ENCODE data around the gene CYBC1.

- TF ChIP-seq POLR2AphosphoS5 (IDR thresholded peaks at IDR 0.05) (peak; percentile 53 to 82 (median 61)), POLR2A (IDR thresholded peaks at IDR 0.05) (no peak)
- TF ChIP-seq, protein P1, sequence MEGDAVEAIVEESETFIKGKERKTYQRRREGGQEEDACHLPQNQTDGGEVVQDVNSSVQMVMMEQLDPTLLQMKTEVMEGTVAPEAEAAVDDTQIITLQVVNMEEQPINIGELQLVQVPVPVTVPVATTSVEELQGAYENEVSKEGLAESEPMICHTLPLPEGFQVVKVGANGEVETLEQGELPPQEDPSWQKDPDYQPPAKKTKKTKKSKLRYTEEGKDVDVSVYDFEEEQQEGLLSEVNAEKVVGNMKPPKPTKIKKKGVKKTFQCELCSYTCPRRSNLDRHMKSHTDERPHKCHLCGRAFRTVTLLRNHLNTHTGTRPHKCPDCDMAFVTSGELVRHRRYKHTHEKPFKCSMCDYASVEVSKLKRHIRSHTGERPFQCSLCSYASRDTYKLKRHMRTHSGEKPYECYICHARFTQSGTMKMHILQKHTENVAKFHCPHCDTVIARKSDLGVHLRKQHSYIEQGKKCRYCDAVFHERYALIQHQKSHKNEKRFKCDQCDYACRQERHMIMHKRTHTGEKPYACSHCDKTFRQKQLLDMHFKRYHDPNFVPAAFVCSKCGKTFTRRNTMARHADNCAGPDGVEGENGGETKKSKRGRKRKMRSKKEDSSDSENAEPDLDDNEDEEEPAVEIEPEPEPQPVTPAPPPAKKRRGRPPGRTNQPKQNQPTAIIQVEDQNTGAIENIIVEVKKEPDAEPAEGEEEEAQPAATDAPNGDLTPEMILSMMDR (IDR thresholded peaks at IDR 0.05 in 8 of 11, conservative IDR thresholded peaks at IDR 0.05 in 3 of 11) = no peak
These were observed 8.7 kb downstream of the CYBC1 start for GRCh38 chr17:82441691-82442487.

Measured in spleen (tissue), 7 donors.